H54 (cell line): ENCODE measurements around the gene ST8SIA3.
"Not testable (repeated sequence)": the region's sequence is repeated elsewhere in the genome, so short reads cannot be mapped to it uniquely, and the experiment has no call there.

ENCODE experiments used
- DNase-seq: peaks from one replicate; pipeline ENCODE4 v3.0.0; 2011; ENCODE audit warnings: low spot score, mixed read lengths; ENCODE audit not compliant: insufficient read length
- FAIRE-seq: peaks from 3 replicates; lab custom pipeline; 2011; peaks lifted over from hg19 to GRCh38; lab: Jason Lieb, UNC
- POLR2A ChIP-seq: IDR thresholded peaks from 2 replicates; pipeline ENCODE4 v1.6.1; 2011; ENCODE audit warnings: low read depth, mild to moderate bottlenecking, low read length

ST8SIA3 gene

GRCh38 chr18:57346876-57347275, 5.5 kb upstream of the ST8SIA3 start:
- TF ChIP-seq POLR2A: no peak
- FAIRE-seq: peak; percentile 6
- no peak for DNase-seq

GRCh38 chr18:57347784-57348183, 4.6 kb upstream of the ST8SIA3 start:
- no peak for TF ChIP-seq POLR2A
- DNase-seq: no peak
- no peak for FAIRE-seq

- TF ChIP-seq POLR2A: no peak
- FAIRE-seq (no peak), DNase-seq (no peak)
These were observed 392 bp downstream of the ST8SIA3 start for GRCh38 chr18:57352761-57353136.

- no peak for TF ChIP-seq POLR2A
- DNase-seq (no peak), FAIRE-seq (no peak)
These were observed 981 bp downstream of the ST8SIA3 start for GRCh38 chr18:57353137-57353939.

GRCh38 chr18:57353940-57354461, 1.6 kb downstream of the ST8SIA3 start:
- no peak for DNase-seq
- no peak for TF ChIP-seq POLR2A
- no peak for FAIRE-seq

GRCh38 chr18:57359433-57359832, 7.1 kb downstream of the ST8SIA3 start:
- FAIRE-seq (no peak), DNase-seq (no peak)
- TF ChIP-seq POLR2A: no peak

GRCh38 chr18:57362714-57363113, 10.4 kb downstream of the ST8SIA3 start:
- DNase-seq (no peak), FAIRE-seq (no peak)
- TF ChIP-seq POLR2A: no peak

GRCh38 chr18:57364460-57364859, 12.1 kb downstream of the ST8SIA3 start:
- FAIRE-seq: no peak
- no peak for TF ChIP-seq POLR2A
- no peak for DNase-seq

GRCh38 chr18:57366528-57367081, 14.2 kb downstream of the ST8SIA3 start:
- TF ChIP-seq POLR2A: no peak
- no peak for FAIRE-seq

GRCh38 chr18:57372444-57372843, 20.1 kb downstream of the ST8SIA3 start:
- no peak for FAIRE-seq
- no peak for DNase-seq
- no peak for TF ChIP-seq POLR2A

More at GRCh38 chr18:57366528-57367081, 14.2 kb downstream of the ST8SIA3 start:
- DNase-seq: no peak

- no peak for TF ChIP-seq POLR2A
- FAIRE-seq: no peak
- DNase-seq: no peak
These were observed 20.7 kb downstream of the ST8SIA3 start for GRCh38 chr18:57373017-57373416.

- DNase-seq (no peak), FAIRE-seq (no peak)
- no peak for TF ChIP-seq POLR2A
These were observed 24.1 kb downstream of the ST8SIA3 start for GRCh38 chr18:57376503-57376902.

- FAIRE-seq (no peak), DNase-seq (no peak)
- TF ChIP-seq POLR2A: no peak
These were observed 36.9 kb downstream of the ST8SIA3 start for GRCh38 chr18:57389271-57389670.

GRCh38 chr18:57390044-57390443, 37.7 kb downstream of the ST8SIA3 start:
- FAIRE-seq: no peak

GRCh38 chr18:57394749-57395148, 42.4 kb downstream of the ST8SIA3 start:
- not testable (repeated sequence) for DNase-seq, FAIRE-seq

More at GRCh38 chr18:57390044-57390443, 37.7 kb downstream of the ST8SIA3 start:
- TF ChIP-seq POLR2A: no peak
- DNase-seq: no peak

- DNase-seq: not testable (repeated sequence)
These were observed 44.5 kb downstream of the ST8SIA3 start for GRCh38 chr18:57396831-57397230.

More at GRCh38 chr18:57396831-57397230, 44.5 kb downstream of the ST8SIA3 start:
- FAIRE-seq: not testable (repeated sequence)
